Spleen (tissue), 7 donors: ENCODE measurements around the gene RPP30.

ENCODE experiments used
- POLR2A ChIP-seq, 3 donors: fragments of 450-650 bp; IDR thresholded peaks; one replicate each; pipeline ENCODE4 v1.5.1; 2017; ENCODE audit warnings: antibody characterized with exemption in 3 of 3, mild to moderate bottlenecking in 1 of 3
- POLR2AphosphoS5 ChIP-seq, 3 donors: sonication (generic); formaldehyde crosslinking; IDR thresholded peaks; one replicate each; pipeline ENCODE4 v1.5.1; 2017; ENCODE audit warnings: antibody characterized with exemption in 3 of 3
- TF ChIP-seq, protein P1 (sequence below), 11 experiments: fragments of 200-600 bp in 7 of 11; fragments of 450-650 bp in 4 of 11; sonication (generic) in 4 of 11; IDR thresholded peaks in 8 of 11; conservative IDR thresholded peaks in 3 of 11; 1 replicate in 7 of 11; 2 replicates in 4 of 11; pipeline versions ENCODE4 v1.4.0 to v1.8.0; 2016 to 2021; ENCODE audit warnings: antibody characterized with exemption in 11 of 11, inconsistent platforms in 4 of 11, mild to moderate bottlenecking in 1 of 11
- donor health status: DM: no; HTN: no; CAD: no; lungs with moderate emphysema.
- donor health status: DM: no; HTN: no; CAD: no.
- donor health status: DM: no; HTN: no; CAD: no.

DNA sequence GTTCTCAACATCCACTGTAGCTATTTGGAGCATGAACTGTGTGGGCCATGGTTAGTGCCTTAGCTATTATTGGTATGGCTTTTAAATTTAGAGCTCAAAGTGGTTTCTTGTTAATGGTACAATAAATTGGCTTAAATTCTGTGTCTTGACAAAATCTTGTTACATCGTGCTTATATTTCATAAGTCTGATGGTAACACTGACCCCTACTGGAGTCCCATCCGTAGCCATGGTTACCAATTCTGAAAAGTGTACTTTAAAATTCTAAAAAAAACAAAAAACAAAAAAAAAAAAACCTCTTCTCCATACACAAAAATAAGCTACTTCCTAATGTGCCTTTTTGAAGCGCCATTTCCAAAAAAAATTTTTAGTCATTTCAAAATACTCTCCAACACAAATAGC, 6.4 kb upstream of the RPP30 start:
- TF ChIP-seq POLR2AphosphoS5 (IDR thresholded peaks at IDR 0.05) (no peak), POLR2A (IDR thresholded peaks at IDR 0.05) (no peak)
- TF ChIP-seq, protein P1, sequence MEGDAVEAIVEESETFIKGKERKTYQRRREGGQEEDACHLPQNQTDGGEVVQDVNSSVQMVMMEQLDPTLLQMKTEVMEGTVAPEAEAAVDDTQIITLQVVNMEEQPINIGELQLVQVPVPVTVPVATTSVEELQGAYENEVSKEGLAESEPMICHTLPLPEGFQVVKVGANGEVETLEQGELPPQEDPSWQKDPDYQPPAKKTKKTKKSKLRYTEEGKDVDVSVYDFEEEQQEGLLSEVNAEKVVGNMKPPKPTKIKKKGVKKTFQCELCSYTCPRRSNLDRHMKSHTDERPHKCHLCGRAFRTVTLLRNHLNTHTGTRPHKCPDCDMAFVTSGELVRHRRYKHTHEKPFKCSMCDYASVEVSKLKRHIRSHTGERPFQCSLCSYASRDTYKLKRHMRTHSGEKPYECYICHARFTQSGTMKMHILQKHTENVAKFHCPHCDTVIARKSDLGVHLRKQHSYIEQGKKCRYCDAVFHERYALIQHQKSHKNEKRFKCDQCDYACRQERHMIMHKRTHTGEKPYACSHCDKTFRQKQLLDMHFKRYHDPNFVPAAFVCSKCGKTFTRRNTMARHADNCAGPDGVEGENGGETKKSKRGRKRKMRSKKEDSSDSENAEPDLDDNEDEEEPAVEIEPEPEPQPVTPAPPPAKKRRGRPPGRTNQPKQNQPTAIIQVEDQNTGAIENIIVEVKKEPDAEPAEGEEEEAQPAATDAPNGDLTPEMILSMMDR (IDR thresholded peaks at IDR 0.05 in 8 of 11, conservative IDR thresholded peaks at IDR 0.05 in 3 of 11): peak in 2 of 11 experiments; percentile 9 to 18
